Keratinocyte (primary cell): ENCODE data around the gene PARD3. TPM values are rescaled to one million over a fixed set of nuclear protein-coding genes. Genes with fewer than 3 reads are reported as not detected.

ENCODE experiments used
- DNase-seq: peaks from one replicate; pipeline ENCODE4 v3.0.0-alpha.2; 2011; ENCODE audit warnings: low read depth, missing footprints, low spot score
- FAIRE-seq: peaks from 2 replicates; lab custom pipeline; 2011; peaks lifted over from hg19 to GRCh38; lab: Jason Lieb, UNC
- H2AFZ ChIP-seq: 2 replicates; pipeline ENCODE4 v1.6.0; 2012; ENCODE audit warnings: low read length, control low read depth, inconsistent platforms; ENCODE audit not compliant: control insufficient read depth
- H3K27ac ChIP-seq: 2 replicates; pipeline ENCODE4 v1.5.1; 2011; ENCODE audit warnings: low read length; ENCODE audit not compliant: control insufficient read depth, insufficient read depth
- H3K27me3 ChIP-seq: 3 replicates; pipeline ENCODE4 v1.6.0; 2011; ENCODE audit warnings: low read length; ENCODE audit not compliant: control insufficient read depth, insufficient read depth; ENCODE audit errors: extremely low read depth
- H3K36me3 ChIP-seq, 2 experiments: 2 replicates in 1 of 2; 3 replicates in 1 of 2; pipeline ENCODE4 v1.5.1; 2011; ENCODE audit warnings: low read length in 2 of 2, mild to moderate bottlenecking in 1 of 2; ENCODE audit not compliant: control insufficient read depth in 2 of 2, insufficient read depth in 2 of 2; ENCODE audit errors: extremely low read depth in 1 of 2
- H3K4me1 ChIP-seq: 3 replicates; pipeline ENCODE4 v1.5.1; 2011; ENCODE audit warnings: low read length; ENCODE audit not compliant: control insufficient read depth, insufficient read depth; ENCODE audit errors: extremely low read depth
- H3K4me2 ChIP-seq: 3 replicates; pipeline ENCODE4 v1.6.0; 2011; ENCODE audit warnings: low read depth, low read length; ENCODE audit not compliant: control insufficient read depth, insufficient read depth; ENCODE audit errors: extremely low read depth
- H3K4me3 ChIP-seq, 3 experiments: fragments of 200-600 bp in 1 of 3; sonication (generic) in 1 of 3; 2 replicates in 2 of 3; 3 replicates in 1 of 3; pipeline ENCODE4 v1.5.1; 2011 to 2016; ENCODE audit warnings: low read length in 3 of 3, mild to moderate bottlenecking in 3 of 3, control low read depth in 2 of 3, inconsistent platforms in 1 of 3, low read depth in 1 of 3, mixed read lengths in 1 of 3, mixed run types in 1 of 3, moderate library complexity in 1 of 3; ENCODE audit not compliant: control insufficient read depth in 2 of 3, insufficient read depth in 2 of 3; ENCODE audit errors: extremely low read depth in 1 of 3
- H3K79me2 ChIP-seq: 2 replicates; pipeline ENCODE4 v1.6.0; 2012; ENCODE audit warnings: low read length; ENCODE audit not compliant: control insufficient read depth, insufficient read depth
- H3K9ac ChIP-seq: 3 replicates; pipeline ENCODE4 v1.6.0; 2011; ENCODE audit warnings: low read length; ENCODE audit not compliant: control insufficient read depth, insufficient read depth; ENCODE audit errors: extremely low read depth
- H3K9me1 ChIP-seq: 3 replicates; pipeline ENCODE4 v1.6.0; 2011; ENCODE audit warnings: low read length; ENCODE audit not compliant: control insufficient read depth, insufficient read depth; ENCODE audit errors: extremely low read depth
- H3K9me3 ChIP-seq: 2 replicates; pipeline ENCODE4 v1.5.1; 2012; ENCODE audit warnings: low read depth, low read length; ENCODE audit not compliant: control insufficient read depth
- H4K20me1 ChIP-seq: 3 replicates; pipeline ENCODE4 v1.6.0; 2011; ENCODE audit warnings: low read length; ENCODE audit not compliant: control insufficient read depth, insufficient read depth; ENCODE audit errors: extremely low read depth
- CTCF ChIP-seq, 3 experiments: IDR thresholded peaks in 1 of 3; conservative IDR thresholded peaks in 1 of 3; optimal IDR thresholded peaks in 1 of 3; 2 replicates in 2 of 3; 3 replicates in 1 of 3; pipeline versions ENCODE3 to v1.5.1; 2011; ENCODE audit warnings: low read length in 3 of 3, mild to moderate bottlenecking in 3 of 3, moderate library complexity in 2 of 3, control low read depth in 1 of 3, inconsistent platforms in 1 of 3; ENCODE audit not compliant: insufficient read depth in 2 of 3; ENCODE audit errors: extremely low read depth in 1 of 3
- EZH2 ChIP-seq: IDR thresholded peaks from one replicate; pipeline ENCODE4 v1.6.1; 2012; ENCODE audit warnings: inconsistent platforms, mild to moderate bottlenecking, low read length, moderate library complexity
- dilution Hi-C: fragments of 300-500 bp; cut with MboI; formaldehyde crosslinking; loops from one replicate; pipeline ENCODE4 v1.7.0; 2020; ENCODE audit warnings: low sequenced_read_pairs; ENCODE audit not compliant: extremely low pct_ligation_motif_present
- polyA plus RNA-seq, 5 experiments: library from polyadenylated mRNA; depleted of rRNA in 3 of 5; stranded (reverse) in 3 of 5; stranded (forward) in 1 of 5; unstranded in 1 of 5; fragments of >200 nt; gene quantifications; 1 replicate in 1 of 5; 2 replicates in 3 of 5; 3 replicates in 1 of 5; pipeline versions ENCODE4 v1.2.1 to v1.2.3, GENCODE V29; 2011 to 2012; ENCODE audit warnings: missing spikeins in 2 of 5, low read depth in 1 of 5, low replicate concordance in 1 of 5

The PARD3 gene
- polyA plus RNA-seq, 1 donor (not counting 4 experiments of a cell fraction or from before 2014, with no cell fraction given), result 46.4 TPM

GRCh38 chr10:34109952-34110702, 705.0 kb downstream of the PARD3 start:
- Histone ChIP-seq H3K79me2 (no peaks in the 10 kb centered on the region), H3K4me3 (no peak overlapping the region), H3K9me3 (no peaks in the 10 kb centered on the region), H3K4me1 (peaks cover 15% of the 10 kb centered on the region), H3K9me1 (no peaks in the 10 kb centered on the region), H3K4me2 (peak overlapping the region; percentile 30), H3K36me3 (no peaks in the 10 kb centered on the region), H3K27me3 (no peaks in the 10 kb centered on the region), H2AFZ (no peak overlapping the region), H4K20me1 (no peaks in the 10 kb centered on the region), H3K27ac (peak overlapping the region; percentile 39), H3K9ac (no peak overlapping the region)
- peak; percentile 62 for DNase-seq
- dilution Hi-C loops, result no loop called here
- TF ChIP-seq EZH2, result no peak
- TF ChIP-seq CTCF (optimal IDR thresholded peaks at IDR 0.05 in 1 of 3, IDR thresholded peaks at IDR 0.05 in 1 of 3, conservative IDR thresholded peaks at IDR 0.05 in 1 of 3; ENCODE audit: extremely low read depth in 1 of 3, insufficient read depth in 2 of 3, low read length in 3 of 3), result no peak
- FAIRE-seq, result peak; percentile 64

GRCh38 chr10:34109495-34109894, 705.6 kb downstream of the PARD3 start:
- Histone ChIP-seq H2AFZ (no peak overlapping the region), H3K9me3 (no peaks in the 10 kb centered on the region), H3K27me3 (no peaks in the 10 kb centered on the region), H3K9ac (no peak overlapping the region), H3K9me1 (no peaks in the 10 kb centered on the region), H3K27ac (peak overlapping the region; percentile 39), H4K20me1 (no peaks in the 10 kb centered on the region), H3K4me1 (peaks cover 21% of the 10 kb centered on the region), H3K36me3 (no peaks in the 10 kb centered on the region), H3K4me2 (no peak overlapping the region), H3K79me2 (no peaks in the 10 kb centered on the region), H3K4me3 (no peak overlapping the region)
- DNase-seq, result no peak
- FAIRE-seq, result no peak
- no peak for TF ChIP-seq EZH2
- TF ChIP-seq CTCF (optimal IDR thresholded peaks at IDR 0.05 in 1 of 3, IDR thresholded peaks at IDR 0.05 in 1 of 3, conservative IDR thresholded peaks at IDR 0.05 in 1 of 3; ENCODE audit: extremely low read depth in 1 of 3, insufficient read depth in 2 of 3, low read length in 3 of 3), result no peak
- dilution Hi-C loops, result no loop called here
